ENCODE measurements around the gene CDK2AP2.

- TF ChIP-seq POLR2AphosphoS5 (IDR thresholded peaks at IDR 0.05; ENCODE audit: insufficient read depth, low read depth, low read length), result no peak
- no peak for TF ChIP-seq CTCF (IDR thresholded peaks at IDR 0.05; ENCODE audit: extremely low read depth in 1 of 2, insufficient read depth in 1 of 2, low read depth in 1 of 2, low read length in 2 of 2)
Measured at GRCh38 chr11:67499808-67500483, 8.0 kb downstream of the CDK2AP2 start.

Measured in endothelial cell of umbilical vein (primary cell).